ENCODE measurements around the gene LMAN2L. TPM values are rescaled to one million over a fixed set of nuclear protein-coding genes. Genes with fewer than 3 reads are reported as not detected.

Gene LMAN2L
- total RNA-seq, 1 donor from 2014 or later = 9.4 TPM

GRCh38 chr2:96715658-96716057 lies 24.2 kb downstream of the LMAN2L start:
- DNase-seq (ENCODE audit: low spot score) = no peak

- DNase-seq (ENCODE audit: low spot score) = no peak
These were observed 28.9 kb downstream of the LMAN2L start for GRCh38 chr2:96710985-96711384.

GRCh38 chr2:96703021-96703751 lies 36.7 kb downstream of the LMAN2L start:
- DNase-seq (ENCODE audit: low spot score) = no peak

- no peak for DNase-seq (ENCODE audit: low spot score)
These were observed 37.6 kb downstream of the LMAN2L start for GRCh38 chr2:96702098-96702785.

GRCh38 chr2:96701636-96702035 lies 38.2 kb downstream of the LMAN2L start:
- no peak for DNase-seq (ENCODE audit: low spot score)

GRCh38 chr2:96700086-96700485 lies 39.8 kb downstream of the LMAN2L start:
- no peak for DNase-seq (ENCODE audit: low spot score)

- no peak for DNase-seq (ENCODE audit: low spot score)
These were observed 40.2 kb downstream of the LMAN2L start for GRCh38 chr2:96699621-96700020.

GRCh38 chr2:96699021-96699420 lies 40.8 kb downstream of the LMAN2L start:
- DNase-seq (ENCODE audit: low spot score) = no peak

GRCh38 chr2:96698221-96698861 lies 41.5 kb downstream of the LMAN2L start:
- DNase-seq (ENCODE audit: low spot score) = no peak

GRCh38 chr2:96697476-96697875 lies 42.4 kb downstream of the LMAN2L start:
- DNase-seq (ENCODE audit: low spot score) = no peak

GRCh38 chr2:96695602-96696001 lies 44.3 kb downstream of the LMAN2L start:
- DNase-seq (ENCODE audit: low spot score) = no peak

GRCh38 chr2:96694816-96695455 lies 44.9 kb downstream of the LMAN2L start:
- DNase-seq (ENCODE audit: low spot score) = no peak

- DNase-seq (ENCODE audit: low spot score) = no peak
These were observed 45.6 kb downstream of the LMAN2L start for GRCh38 chr2:96694279-96694678.

- DNase-seq (ENCODE audit: low spot score) = peak; percentile 22
These were observed 46.3 kb downstream of the LMAN2L start for GRCh38 chr2:96693286-96694200.

- no peak for DNase-seq (ENCODE audit: low spot score)
These were observed 47.5 kb downstream of the LMAN2L start for GRCh38 chr2:96692094-96692971.

GRCh38 chr2:96691022-96691612 lies 48.7 kb downstream of the LMAN2L start:
- DNase-seq (ENCODE audit: low spot score) = no peak

- peak; percentile 12 for DNase-seq (ENCODE audit: low spot score)
These were observed 49.4 kb downstream of the LMAN2L start for GRCh38 chr2:96690306-96691021.

- no peak for DNase-seq (ENCODE audit: low spot score)
These were observed 50.4 kb downstream of the LMAN2L start for GRCh38 chr2:96689431-96689991.

Data from umbilical cord (tissue), 2 donors.